Measurements from ENCODE around the gene COX7B2. TPM values are rescaled to one million over a fixed set of nuclear protein-coding genes. Genes with fewer than 3 reads are reported as not detected.
A peak's percentile ranks its signal among the peaks of the same experiment; 100 is the strongest.

The COX7B2 gene
- total RNA-seq, 1 experiment from 2014 or later: 15.4 TPM

DNA sequence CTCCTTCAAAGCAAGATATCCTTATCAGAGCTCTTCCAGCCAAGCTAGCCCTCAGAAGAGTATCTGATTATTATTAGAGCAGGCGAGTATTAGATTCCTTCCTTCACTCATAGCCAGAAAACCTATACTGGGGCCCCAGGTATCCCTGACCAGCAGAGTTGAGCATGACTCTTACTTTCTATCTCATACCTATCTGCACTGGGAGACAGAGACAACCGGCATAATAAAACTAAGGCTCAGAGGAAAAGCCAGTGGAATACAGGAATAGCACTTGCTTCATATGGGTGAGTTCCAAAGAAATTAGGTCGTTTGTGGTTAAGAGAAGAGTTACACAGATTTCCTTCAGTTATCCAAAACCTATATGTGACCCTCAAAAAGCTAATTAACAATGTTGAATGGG is 41.8 kb upstream of the COX7B2 start:
- Histone ChIP-seq H3K36me3 (ENCODE audit: low read depth) (no peaks in the 10 kb centered on the region), H3K27me3 (ENCODE audit: insufficient read depth, low read depth) (no peaks in the 10 kb centered on the region), H3K4me2 (no peak overlapping the region), H2AFZ (no peak overlapping the region), H4K20me1 (ENCODE audit: insufficient read depth) (no peaks in the 10 kb centered on the region), H3K4me1 (replicated peaks; ENCODE audit: insufficient read depth) (no peaks in the 10 kb centered on the region), H3K4me3 (no peak overlapping the region), H3K27ac (no peak overlapping the region), H3K9me2 (ENCODE audit: insufficient read depth) (no peaks in the 10 kb centered on the region; the same call in 1 of the 2 replicates), H3F3A (ENCODE audit: insufficient read depth, low read depth) (no peaks in the 10 kb centered on the region), H3K79me2 (ENCODE audit: low read depth) (no peaks in the 10 kb centered on the region), H3K9me3 (ENCODE audit: insufficient read depth, low read depth) (no peaks in the 10 kb centered on the region)
- no peak for DNase-seq
- intact Hi-C loops (cut with micrococcal nuclease; ENCODE audit: unreplicated experiment): no loop called here
- CTCF ChIA-PET: no interaction called here
- no peak for TF ChIP-seq EZH2 (IDR thresholded peaks at IDR 0.05; ENCODE audit: low read depth)
- no peak for TF ChIP-seq CTCF (conservative IDR thresholded peaks at IDR 0.05)
- POLR2A ChIA-PET (ENCODE audit: unreplicated experiment): no interaction called here
- no TSS peak for BruUV-seq (replicated peaks)

DNA sequence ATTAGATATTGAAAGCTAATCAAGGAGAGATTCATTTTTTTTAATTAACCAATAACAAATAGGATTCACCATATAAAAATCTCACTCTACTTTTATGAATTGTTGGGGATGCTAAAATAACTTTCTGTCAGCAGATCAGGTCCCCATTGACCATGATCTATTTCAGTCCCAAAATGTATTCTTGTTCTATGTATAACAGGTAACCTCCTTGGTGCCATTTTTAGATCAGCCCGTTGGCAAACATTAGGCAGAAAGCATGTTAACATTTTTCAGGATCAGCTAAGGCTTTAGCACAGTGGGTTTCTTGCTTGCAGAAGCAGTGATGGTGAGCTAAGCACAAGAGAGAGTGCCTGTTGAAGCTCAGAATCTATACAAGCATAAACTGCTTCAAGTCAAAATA is 40.8 kb upstream of the COX7B2 start:
- no peaks in the 10 kb centered on the region for H3K27me3 ChIP-seq (ENCODE audit: insufficient read depth, low read depth)
- H3K79me2 ChIP-seq (ENCODE audit: low read depth): no peaks in the 10 kb centered on the region
- H3K27ac ChIP-seq: no peak overlapping the region
- no peak overlapping the region for H3K4me2 ChIP-seq
- no peak overlapping the region for H3K4me3 ChIP-seq
- H3K4me1 ChIP-seq (replicated peaks; ENCODE audit: insufficient read depth): no peaks in the 10 kb centered on the region
- no peaks in the 10 kb centered on the region for H3K9me3 ChIP-seq (ENCODE audit: insufficient read depth, low read depth)
- H3F3A ChIP-seq (ENCODE audit: insufficient read depth, low read depth): no peaks in the 10 kb centered on the region
- H2AFZ ChIP-seq: no peak overlapping the region
- no peaks in the 10 kb centered on the region; the same call in 1 of the 2 replicates for H3K9me2 ChIP-seq (ENCODE audit: insufficient read depth)
- no peaks in the 10 kb centered on the region for H4K20me1 ChIP-seq (ENCODE audit: insufficient read depth)
- no peak for TF ChIP-seq CTCF (conservative IDR thresholded peaks at IDR 0.05)
- TF ChIP-seq EZH2 (IDR thresholded peaks at IDR 0.05; ENCODE audit: low read depth): no peak
- no peak for DNase-seq
- BruUV-seq (replicated peaks): no TSS peak
- intact Hi-C loops (cut with micrococcal nuclease; ENCODE audit: unreplicated experiment): no loop called here
- no peaks in the 10 kb centered on the region for H3K36me3 ChIP-seq (ENCODE audit: low read depth)
- ChIA-PET CTCF (no interaction called here), POLR2A (ENCODE audit: unreplicated experiment) (no interaction called here)

- no peak overlapping the region for H3K27ac ChIP-seq
- no peak for DNase-seq
- H3K9me3 ChIP-seq (ENCODE audit: insufficient read depth, low read depth): no peaks in the 10 kb centered on the region
- no peaks in the 10 kb centered on the region for H3K79me2 ChIP-seq (ENCODE audit: low read depth)
- intact Hi-C loops (cut with micrococcal nuclease; ENCODE audit: unreplicated experiment): no loop called here
- H3K27me3 ChIP-seq (ENCODE audit: insufficient read depth, low read depth): no peaks in the 10 kb centered on the region
- no peak overlapping the region for H3K4me3 ChIP-seq
- ChIA-PET CTCF (no interaction called here), POLR2A (ENCODE audit: unreplicated experiment) (no interaction called here)
- no peak overlapping the region for H3K4me2 ChIP-seq
- H3K9me2 ChIP-seq (ENCODE audit: insufficient read depth): no peaks in the 10 kb centered on the region; the same call in 1 of the 2 replicates
- no peaks in the 10 kb centered on the region for H3F3A ChIP-seq (ENCODE audit: insufficient read depth, low read depth)
- no TSS peak for BruUV-seq (replicated peaks)
- H4K20me1 ChIP-seq (ENCODE audit: insufficient read depth): no peaks in the 10 kb centered on the region
- no peaks in the 10 kb centered on the region for H3K4me1 ChIP-seq (replicated peaks; ENCODE audit: insufficient read depth)
- no peaks in the 10 kb centered on the region for H3K36me3 ChIP-seq (ENCODE audit: low read depth)
- TF ChIP-seq CTCF (conservative IDR thresholded peaks at IDR 0.05): no peak
- no peak for TF ChIP-seq EZH2 (IDR thresholded peaks at IDR 0.05; ENCODE audit: low read depth)
- 0 out of 2 replicates have a peak overlapping the region, but pooled peaks have one; percentile 49 for H2AFZ ChIP-seq
Measured at GRCh38 chr4:46947541-46947940, 38.5 kb upstream of the COX7B2 start.
